NCI-H524 (cell line): ENCODE measurements around the gene MARCHF5.
"Not testable (repeated sequence)": the region's sequence is repeated elsewhere in the genome, so short reads cannot be mapped to it uniquely, and the experiment has no call there.

ENCODE experiments used
- DNase-seq, 2 experiments: peaks; one replicate each; lab custom pipeline; 2025; lab: John Stamatoyannopoulos, UW

MARCHF5 gene

GRCh38 chr10:92387289-92387940, 96.4 kb downstream of the MARCHF5 start:
- DNase-seq = no peak

GRCh38 chr10:92393173-92393572, 102.2 kb downstream of the MARCHF5 start:
- not testable (repeated sequence) for DNase-seq

GRCh38 chr10:92395271-92395670, 104.3 kb downstream of the MARCHF5 start:
- no peak for DNase-seq

- not testable (repeated sequence) for DNase-seq
Measured at GRCh38 chr10:92402234-92402633, 111.3 kb downstream of the MARCHF5 start.
